NCI-H128 (cell line): Measurements from ENCODE around the gene TYW5.

Experiments used
- DNase-seq: peaks from one replicate; lab custom pipeline; 2025; ENCODE audit not compliant: unreplicated experiment; lab: John Stamatoyannopoulos, UW

Gene TYW5

GRCh38 chr2:199975273-199975895 is 20.1 kb upstream of the TYW5 start:
- DNase-seq, result no peak

GRCh38 chr2:199973703-199974102 is 18.4 kb upstream of the TYW5 start:
- no peak for DNase-seq

GRCh38 chr2:199972088-199972626 is 16.9 kb upstream of the TYW5 start:
- DNase-seq, result no peak

GRCh38 chr2:199968126-199968525 is 12.8 kb upstream of the TYW5 start:
- no peak for DNase-seq

- no peak for DNase-seq
Measured at GRCh38 chr2:199966976-199967375, 11.7 kb upstream of the TYW5 start.

- no peak for DNase-seq
Measured at GRCh38 chr2:199966405-199966804, 11.1 kb upstream of the TYW5 start.

- DNase-seq, result no peak
Measured at GRCh38 chr2:199962203-199962602, 6.9 kb upstream of the TYW5 start.

- DNase-seq, result no peak
Measured at GRCh38 chr2:199958014-199958413, 2.7 kb upstream of the TYW5 start.

GRCh38 chr2:199956062-199956380 is 730 bp upstream of the TYW5 start:
- DNase-seq, result no peak

GRCh38 chr2:199955007-199955338 is 318 bp downstream of the TYW5 start:
- no peak for DNase-seq

GRCh38 chr2:199951023-199951422 is 4.3 kb downstream of the TYW5 start:
- no peak for DNase-seq

GRCh38 chr2:199950396-199950795 is 4.9 kb downstream of the TYW5 start:
- no peak for DNase-seq

- DNase-seq, result no peak
Measured at GRCh38 chr2:199946836-199947235, 8.5 kb downstream of the TYW5 start.

GRCh38 chr2:199946196-199946595 is 9.1 kb downstream of the TYW5 start:
- DNase-seq, result no peak

- no peak for DNase-seq
Measured at GRCh38 chr2:199943373-199943772, 11.9 kb downstream of the TYW5 start.

- DNase-seq, result no peak
Measured at GRCh38 chr2:199940373-199940772, 14.9 kb downstream of the TYW5 start.

GRCh38 chr2:199936554-199936953 is 18.7 kb downstream of the TYW5 start:
- DNase-seq, result no peak

GRCh38 chr2:199933466-199933865 is 21.8 kb downstream of the TYW5 start:
- DNase-seq, result no peak

GRCh38 chr2:199932312-199932855 is 22.9 kb downstream of the TYW5 start:
- DNase-seq, result no peak

GRCh38 chr2:199929262-199929661 is 26.0 kb downstream of the TYW5 start:
- no peak for DNase-seq

- no peak for DNase-seq
Measured at GRCh38 chr2:199928626-199929025, 26.7 kb downstream of the TYW5 start.

- no peak for DNase-seq
Measured at GRCh38 chr2:199928226-199928625, 27.1 kb downstream of the TYW5 start.

GRCh38 chr2:199926806-199927205 is 28.5 kb downstream of the TYW5 start:
- no peak for DNase-seq
